ENCODE data around the gene CD180. TPM values are rescaled to one million over a fixed set of nuclear protein-coding genes. Genes with fewer than 3 reads are reported as not detected.

The CD180 gene
- total RNA-seq, 1 donor from 2014 or later: not detected

DNA sequence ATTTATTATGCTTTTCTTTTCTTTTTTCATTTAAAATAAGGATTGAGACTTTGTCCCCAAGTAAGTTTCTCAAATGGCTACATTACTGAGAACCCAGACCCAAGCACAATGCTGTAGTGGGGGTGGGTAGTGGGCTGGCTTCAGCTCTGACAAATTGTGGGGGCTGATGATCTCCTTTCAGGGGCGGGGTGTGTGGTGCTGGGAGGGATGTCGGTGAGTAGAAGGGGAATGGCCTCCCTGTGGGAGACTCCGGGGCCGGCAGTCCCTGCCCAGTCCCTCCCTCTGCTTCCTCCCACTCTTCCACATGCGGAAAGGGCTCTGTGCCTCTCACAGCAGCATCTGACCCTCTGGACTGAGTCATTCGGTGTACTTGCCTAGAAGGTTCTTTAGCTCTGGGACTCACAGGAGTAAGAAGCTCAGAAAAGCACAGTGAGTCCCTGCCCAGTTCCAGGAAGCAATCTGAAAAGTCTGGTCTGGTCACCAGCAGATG, 14.3 kb downstream of the CD180 start:
- TF ChIP-seq, protein P1, sequence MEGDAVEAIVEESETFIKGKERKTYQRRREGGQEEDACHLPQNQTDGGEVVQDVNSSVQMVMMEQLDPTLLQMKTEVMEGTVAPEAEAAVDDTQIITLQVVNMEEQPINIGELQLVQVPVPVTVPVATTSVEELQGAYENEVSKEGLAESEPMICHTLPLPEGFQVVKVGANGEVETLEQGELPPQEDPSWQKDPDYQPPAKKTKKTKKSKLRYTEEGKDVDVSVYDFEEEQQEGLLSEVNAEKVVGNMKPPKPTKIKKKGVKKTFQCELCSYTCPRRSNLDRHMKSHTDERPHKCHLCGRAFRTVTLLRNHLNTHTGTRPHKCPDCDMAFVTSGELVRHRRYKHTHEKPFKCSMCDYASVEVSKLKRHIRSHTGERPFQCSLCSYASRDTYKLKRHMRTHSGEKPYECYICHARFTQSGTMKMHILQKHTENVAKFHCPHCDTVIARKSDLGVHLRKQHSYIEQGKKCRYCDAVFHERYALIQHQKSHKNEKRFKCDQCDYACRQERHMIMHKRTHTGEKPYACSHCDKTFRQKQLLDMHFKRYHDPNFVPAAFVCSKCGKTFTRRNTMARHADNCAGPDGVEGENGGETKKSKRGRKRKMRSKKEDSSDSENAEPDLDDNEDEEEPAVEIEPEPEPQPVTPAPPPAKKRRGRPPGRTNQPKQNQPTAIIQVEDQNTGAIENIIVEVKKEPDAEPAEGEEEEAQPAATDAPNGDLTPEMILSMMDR (IDR thresholded peaks at IDR 0.05; ENCODE audit: unreplicated experiment): no peak
- Mint-ChIP-seq H3K4me3 (ENCODE audit: low read depth) (no peak overlapping the region), H3K9me3 (ENCODE audit: low read depth) (no peaks in the 10 kb centered on the region), H3K27ac (no peak overlapping the region), H3K27me3 (peaks cover 6% of the 10 kb centered on the region), H3K36me3 (ENCODE audit: insufficient read depth) (no peaks in the 10 kb centered on the region), H3K4me1 (ENCODE audit: low read depth) (peaks cover 3% of the 10 kb centered on the region)
- no peak for DNase-seq (ENCODE audit: low spot score, unreplicated experiment)

DNA sequence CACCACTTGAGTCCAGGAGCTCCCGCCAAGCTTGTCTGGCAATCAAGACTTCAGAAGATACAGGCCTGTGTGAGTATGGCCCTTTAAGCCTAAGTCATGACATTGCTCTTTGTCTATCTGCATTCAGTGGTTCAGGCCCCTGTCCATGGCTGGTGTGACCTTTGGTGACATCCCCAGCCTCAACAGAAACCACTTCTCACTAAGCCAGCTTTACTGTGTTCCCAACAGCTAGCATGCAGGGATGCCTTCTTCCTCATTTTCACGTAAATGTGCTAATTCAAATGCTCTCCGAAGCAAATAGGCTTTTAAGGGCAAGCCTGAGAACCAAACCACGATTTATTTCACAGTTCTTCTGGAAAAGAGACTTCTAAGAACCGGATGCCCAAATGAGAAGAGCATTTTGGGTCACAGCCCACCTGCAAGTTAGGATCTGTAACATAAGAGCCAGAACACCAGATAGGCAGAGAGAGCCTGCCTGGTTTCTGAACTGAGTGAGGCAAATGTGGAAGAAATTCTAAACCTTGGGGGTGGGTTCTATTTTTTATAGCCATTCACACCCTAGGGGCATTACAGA, 14.9 kb downstream of the CD180 start:
- TF ChIP-seq, protein P1 (IDR thresholded peaks at IDR 0.05; ENCODE audit: unreplicated experiment): no peak
- Mint-ChIP-seq H3K27me3 (peaks cover 6% of the 10 kb centered on the region), H3K4me3 (ENCODE audit: low read depth) (no peak overlapping the region), H3K36me3 (ENCODE audit: insufficient read depth) (no peaks in the 10 kb centered on the region), H3K4me1 (ENCODE audit: low read depth) (peaks cover 3% of the 10 kb centered on the region), H3K9me3 (ENCODE audit: low read depth) (no peaks in the 10 kb centered on the region), H3K27ac (no peak overlapping the region)
- no peak for DNase-seq (ENCODE audit: low spot score, unreplicated experiment)

DNA sequence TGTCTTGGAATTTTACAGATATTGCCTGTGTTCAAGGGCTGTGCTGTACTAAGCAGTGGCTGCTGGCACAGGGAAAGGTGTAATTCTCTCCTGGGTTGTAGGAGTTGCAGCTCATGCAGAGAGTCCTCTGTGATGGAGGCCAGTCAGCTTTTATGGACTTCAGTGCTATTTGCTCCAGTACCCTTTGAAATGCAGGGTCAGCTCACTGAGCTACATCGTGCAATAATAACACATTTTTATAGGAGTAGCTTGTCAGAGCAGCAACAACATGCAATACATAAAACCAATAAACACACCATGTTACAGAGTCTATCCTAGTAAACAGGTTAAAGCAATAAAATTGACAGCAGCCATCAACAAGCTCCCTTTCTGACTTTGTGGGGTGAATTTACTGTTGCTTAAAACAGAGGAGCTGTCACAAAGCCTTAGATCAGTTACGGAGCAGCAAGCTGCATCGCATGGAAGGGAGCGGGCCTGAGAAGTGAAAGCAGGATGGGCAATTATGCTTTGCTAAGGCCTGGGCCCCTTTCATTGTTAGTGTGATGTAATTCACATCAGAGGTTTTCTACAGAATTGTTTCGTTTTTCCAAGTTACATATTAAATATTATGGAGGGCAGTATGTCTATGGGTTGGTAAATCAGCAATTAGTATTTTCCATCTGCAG, 16.8 kb downstream of the CD180 start:
- H3K4me3 Mint-ChIP-seq (ENCODE audit: low read depth): no peak overlapping the region
- no peak for DNase-seq (ENCODE audit: low spot score, unreplicated experiment)
- peaks cover 3% of the 10 kb centered on the region for H3K4me1 Mint-ChIP-seq (ENCODE audit: low read depth)
- H3K9me3 Mint-ChIP-seq (ENCODE audit: low read depth): no peaks in the 10 kb centered on the region
- no peaks in the 10 kb centered on the region for H3K36me3 Mint-ChIP-seq (ENCODE audit: insufficient read depth)
- peaks cover 6% of the 10 kb centered on the region for H3K27me3 Mint-ChIP-seq
- TF ChIP-seq, protein P1 (IDR thresholded peaks at IDR 0.05; ENCODE audit: unreplicated experiment): no peak
- no peak overlapping the region for H3K27ac Mint-ChIP-seq

DNA sequence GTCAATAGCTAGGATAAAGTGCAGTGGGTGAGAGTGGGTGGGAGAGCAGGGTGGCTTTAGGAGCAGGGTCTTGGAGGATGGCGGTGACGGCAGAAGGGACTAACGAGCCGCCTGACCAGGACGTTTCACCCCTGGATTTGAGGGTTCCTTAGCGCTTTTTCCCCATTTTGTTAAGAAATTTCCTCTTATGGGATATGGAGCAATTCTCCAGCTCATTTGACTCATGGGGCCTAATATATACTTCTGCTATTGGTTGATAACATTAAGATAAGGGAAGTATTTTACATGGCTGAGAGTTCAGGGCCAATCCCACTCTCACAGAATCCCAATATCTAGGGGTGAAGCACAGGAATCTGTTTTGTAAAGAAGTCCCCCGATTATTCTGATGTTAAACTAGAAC, 17.6 kb downstream of the CD180 start:
- DNase-seq (ENCODE audit: low spot score, unreplicated experiment): no peak
- H3K4me3 Mint-ChIP-seq (ENCODE audit: low read depth): no peak overlapping the region
- no peak overlapping the region for H3K27ac Mint-ChIP-seq
- no peaks in the 10 kb centered on the region for H3K9me3 Mint-ChIP-seq (ENCODE audit: low read depth)
- TF ChIP-seq, protein P1 (IDR thresholded peaks at IDR 0.05; ENCODE audit: unreplicated experiment): no peak
- H3K27me3 Mint-ChIP-seq: peaks cover 6% of the 10 kb centered on the region
- no peaks in the 10 kb centered on the region for H3K36me3 Mint-ChIP-seq (ENCODE audit: insufficient read depth)
- peaks cover 3% of the 10 kb centered on the region for H3K4me1 Mint-ChIP-seq (ENCODE audit: low read depth)

DNA sequence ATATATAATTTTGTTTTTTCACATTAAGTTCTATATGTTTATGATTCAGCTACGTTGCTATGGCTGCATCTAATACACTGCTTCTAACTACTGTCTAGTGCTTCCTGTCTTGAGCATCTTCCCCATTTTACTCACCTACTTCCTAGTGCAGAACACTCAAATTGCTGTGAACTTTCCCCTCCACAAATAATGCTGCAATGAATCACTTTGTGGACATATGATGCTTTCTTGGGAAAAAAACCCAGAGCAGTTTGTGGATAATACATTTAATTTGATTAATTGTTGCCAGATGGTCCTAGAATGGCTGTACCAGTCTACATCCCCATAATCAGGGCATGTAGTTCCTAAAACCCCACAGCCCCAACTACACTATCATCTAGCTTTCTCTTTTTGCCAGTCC, 18.5 kb downstream of the CD180 start:
- Mint-ChIP-seq H3K27me3 (peaks cover 3% of the 10 kb centered on the region), H3K36me3 (ENCODE audit: insufficient read depth) (no peaks in the 10 kb centered on the region), H3K27ac (no peak overlapping the region), H3K4me3 (ENCODE audit: low read depth) (no peak overlapping the region), H3K9me3 (ENCODE audit: low read depth) (no peaks in the 10 kb centered on the region), H3K4me1 (ENCODE audit: low read depth) (peaks cover 3% of the 10 kb centered on the region)
- no peak for DNase-seq (ENCODE audit: low spot score, unreplicated experiment)
- TF ChIP-seq, protein P1 (IDR thresholded peaks at IDR 0.05; ENCODE audit: unreplicated experiment): no peak
